HepG2 (cell line): ENCODE measurements around the gene SLC29A3. TPM values are rescaled to one million over a fixed set of nuclear protein-coding genes. Genes with fewer than 3 reads are reported as not detected.

Experiments
- CAMTA2 ChIP-seq: sonication (generic); formaldehyde crosslinking; IDR thresholded peaks from 2 replicates; pipeline ENCODE4 v1.4.0; 2020; ENCODE audit warnings: mild to moderate bottlenecking, missing genetic modification reagents, borderline replicate concordance
- DPF2 ChIP-seq: sonication (generic); formaldehyde crosslinking; IDR thresholded peaks from 2 replicates; pipeline ENCODE4 v1.4.0; 2020; ENCODE audit warnings: mild to moderate bottlenecking, low read depth, missing genetic modification reagents, borderline replicate concordance
- FOSL2 ChIP-seq: sonication (generic); formaldehyde crosslinking; IDR thresholded peaks from 2 replicates; pipeline ENCODE4 v1.4.0; 2020; ENCODE audit warnings: missing genetic modification reagents
- HNF4G ChIP-seq, 2 experiments: sonication (generic) in 1 of 2; formaldehyde crosslinking in 1 of 2; IDR thresholded peaks; 2 replicates each; pipeline versions ENCODE4 v1.4.0 to v1.6.1; 2011 to 2020; ENCODE audit warnings: borderline replicate concordance in 2 of 2, low read depth in 2 of 2, mild to moderate bottlenecking in 2 of 2, low read length in 1 of 2, missing genetic modification reagents in 1 of 2, moderate library complexity in 1 of 2
- MIER2 ChIP-seq: IDR thresholded peaks from 2 replicates; pipeline ENCODE4 v1.6.1; 2016; ENCODE audit warnings: missing biosample characterization, missing genetic modification reagents
- NR2C2 ChIP-seq: sonication (generic); formaldehyde crosslinking; IDR thresholded peaks from 2 replicates; pipeline ENCODE4 v1.4.0; 2020; ENCODE audit warnings: missing genetic modification reagents, mild to moderate bottlenecking, moderate library complexity, borderline replicate concordance
- PHF20 ChIP-seq: sonication (generic); formaldehyde crosslinking; IDR thresholded peaks from 2 replicates; pipeline ENCODE4 v1.5.0; 2020; ENCODE audit warnings: mild to moderate bottlenecking, missing genetic modification reagents
- SOX6 ChIP-seq, 2 experiments: fragments of 450-650 bp in 1 of 2; sonication (generic) in 1 of 2; formaldehyde crosslinking in 1 of 2; IDR thresholded peaks; 2 replicates each; pipeline versions ENCODE4 v1.4.0 to v1.6.1; 2017 to 2020; ENCODE audit warnings: antibody characterized with exemption in 1 of 2, mild to moderate bottlenecking in 1 of 2, missing genetic modification reagents in 1 of 2
- TBP ChIP-seq: sonication (generic); formaldehyde crosslinking; IDR thresholded peaks from 2 replicates; pipeline ENCODE4 v1.5.0; 2020; ENCODE audit warnings: missing genetic modification reagents
- TFAP4 ChIP-seq: sonication (generic); IDR thresholded peaks from 2 replicates; pipeline ENCODE4 v1.6.1; 2016; ENCODE audit warnings: low read depth, borderline replicate concordance
- ZBTB25 ChIP-seq: IDR thresholded peaks from 2 replicates; pipeline ENCODE4 v1.6.1; 2018; ENCODE audit warnings: missing genetic modification reagents
- ZBTB46 ChIP-seq: sonication (generic); formaldehyde crosslinking; IDR thresholded peaks from 2 replicates; pipeline ENCODE4 v1.4.0; 2020; ENCODE audit warnings: mild to moderate bottlenecking, missing genetic modification reagents, borderline replicate concordance
- ZNF205 ChIP-seq: IDR thresholded peaks from 2 replicates; pipeline ENCODE4 v1.6.1; 2018; ENCODE audit warnings: missing biosample characterization, missing genetic modification reagents
- ZNF225 ChIP-seq: sonication (generic); formaldehyde crosslinking; IDR thresholded peaks from 2 replicates; pipeline ENCODE4 v1.4.0; 2020; ENCODE audit warnings: mild to moderate bottlenecking, missing genetic modification reagents
- ZNF282 ChIP-seq: fragments of 450-650 bp; IDR thresholded peaks from 2 replicates; pipeline ENCODE4 v1.6.1; 2018; ENCODE audit not compliant: partially characterized antibody
- ZNF460 ChIP-seq: sonication (generic); formaldehyde crosslinking; IDR thresholded peaks from 2 replicates; pipeline ENCODE4 v1.5.1; 2020; ENCODE audit warnings: missing genetic modification reagents, mild to moderate bottlenecking, borderline replicate concordance
- ZNF484 ChIP-seq: sonication (generic); formaldehyde crosslinking; IDR thresholded peaks from 2 replicates; pipeline ENCODE4 v1.5.1; 2020; ENCODE audit warnings: mild to moderate bottlenecking, low read depth, missing genetic modification reagents, borderline replicate concordance
- polyA plus RNA-seq, 8 experiments: library from polyadenylated mRNA; depleted of rRNA in 3 of 8; stranded (reverse) in 7 of 8; unstranded in 1 of 8; fragments of >200 nt; fragmentation: Illumina TruSeq in 4 of 8; extraction: Trizol in 4 of 8; gene quantifications; 2 replicates each; pipeline versions ENCODE4 v1.2.1 to v1.2.3, GENCODE V29; 2011 to 2016; ENCODE audit warnings: low read depth in 4 of 8, missing spikeins in 1 of 8, mixed read lengths in 1 of 8; ENCODE audit not compliant: insufficient read depth in 1 of 8
- total RNA-seq, 5 experiments: library from RNA; depleted of rRNA; stranded (reverse); fragments of >200 nt; fragmentation: Illumina TruSeq; extraction: Trizol; gene quantifications; 2 replicates each; pipeline ENCODE4 v1.2.3, GENCODE V29; 2016; ENCODE audit warnings: low read depth in 1 of 5
- TF ChIP-seq, protein P1 (sequence below): sonication (generic); formaldehyde crosslinking; IDR thresholded peaks from 2 replicates; pipeline ENCODE4 v1.5.0; 2020; ENCODE audit warnings: missing genetic modification reagents
- TF ChIP-seq, protein P2 (sequence below): fragments of 450-650 bp; IDR thresholded peaks from 2 replicates; pipeline ENCODE4 v1.6.1; 2016
- TF ChIP-seq, protein P3 (sequence below): IDR thresholded peaks from 2 replicates; pipeline ENCODE4 v1.6.1; 2016; ENCODE audit warnings: mild to moderate bottlenecking
- TF ChIP-seq, protein P4 (sequence below): sonication (generic); formaldehyde crosslinking; IDR thresholded peaks from 2 replicates; pipeline ENCODE4 v1.4.0; 2020; ENCODE audit warnings: missing genetic modification reagents, mild to moderate bottlenecking, borderline replicate concordance

The SLC29A3 gene
- total and polyA plus RNA-seq, 2 of the 13 experiments (the other 11 are each of a cell fraction or from before 2014, with no cell fraction given), result 8.6 to 11.8 TPM

DNA sequence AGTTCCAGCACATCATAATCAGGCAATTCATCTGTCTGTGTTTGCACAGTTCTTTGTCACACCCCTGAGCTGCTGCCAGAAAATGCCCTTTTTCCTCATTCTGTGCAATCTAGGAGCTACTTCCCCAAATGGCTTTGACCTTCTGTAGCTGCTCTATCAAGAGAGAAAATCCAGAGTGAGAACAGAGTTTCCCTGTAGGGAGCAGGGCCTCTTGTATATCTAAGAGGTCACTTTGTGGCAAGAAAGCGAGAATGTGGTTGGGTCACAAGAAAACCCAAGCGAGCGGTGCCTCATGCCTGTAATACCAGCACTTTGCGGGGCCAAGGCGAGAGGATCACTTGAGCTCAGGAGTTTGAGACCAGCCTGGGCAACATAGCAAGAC, 24.3 kb downstream of the SLC29A3 start (continued):
- TF ChIP-seq ZBTB46 (no peak), MIER2 (CRISPR knock-in tag) (no peak), HNF4G (IDR thresholded peaks at IDR 0.05; ENCODE audit: borderline replicate concordance, low read depth, low read length) (no peak), HNF4G (CRISPR knock-in tag; IDR thresholded peaks at IDR 0.05; ENCODE audit: borderline replicate concordance, low read depth) (no peak), CAMTA2 (CRISPR knock-in tag) (no peak), TFAP4 (no peak), PHF20 (CRISPR knock-in tag) (no peak), ZBTB25 (CRISPR knock-in tag) (no peak), SOX6 (IDR thresholded peaks at IDR 0.05) (no peak), SOX6 (CRISPR knock-in tag; IDR thresholded peaks at IDR 0.05) (peak; percentile 53; the same call in 1 of the 2 replicates), ZNF460 (CRISPR knock-in tag) (no peak), NR2C2 (no peak), FOSL2 (CRISPR knock-in tag) (0 out of 2 replicates have a peak, but pooled peaks have one; percentile 38), TBP (CRISPR knock-in tag) (no peak), DPF2 (no peak), ZNF205 (CRISPR knock-in tag) (no peak), ZNF225 (no peak), ZNF484 (CRISPR knock-in tag) (no peak), ZNF282 (no peak)
- TF ChIP-seq, protein P1, sequence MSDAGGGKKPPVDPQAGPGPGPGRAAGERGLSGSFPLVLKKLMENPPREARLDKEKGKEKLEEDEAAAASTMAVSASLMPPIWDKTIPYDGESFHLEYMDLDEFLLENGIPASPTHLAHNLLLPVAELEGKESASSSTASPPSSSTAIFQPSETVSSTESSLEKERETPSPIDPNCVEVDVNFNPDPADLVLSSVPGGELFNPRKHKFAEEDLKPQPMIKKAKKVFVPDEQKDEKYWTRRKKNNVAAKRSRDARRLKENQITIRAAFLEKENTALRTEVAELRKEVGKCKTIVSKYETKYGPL (CRISPR knock-in tag), result no peak
- TF ChIP-seq, protein P2, sequence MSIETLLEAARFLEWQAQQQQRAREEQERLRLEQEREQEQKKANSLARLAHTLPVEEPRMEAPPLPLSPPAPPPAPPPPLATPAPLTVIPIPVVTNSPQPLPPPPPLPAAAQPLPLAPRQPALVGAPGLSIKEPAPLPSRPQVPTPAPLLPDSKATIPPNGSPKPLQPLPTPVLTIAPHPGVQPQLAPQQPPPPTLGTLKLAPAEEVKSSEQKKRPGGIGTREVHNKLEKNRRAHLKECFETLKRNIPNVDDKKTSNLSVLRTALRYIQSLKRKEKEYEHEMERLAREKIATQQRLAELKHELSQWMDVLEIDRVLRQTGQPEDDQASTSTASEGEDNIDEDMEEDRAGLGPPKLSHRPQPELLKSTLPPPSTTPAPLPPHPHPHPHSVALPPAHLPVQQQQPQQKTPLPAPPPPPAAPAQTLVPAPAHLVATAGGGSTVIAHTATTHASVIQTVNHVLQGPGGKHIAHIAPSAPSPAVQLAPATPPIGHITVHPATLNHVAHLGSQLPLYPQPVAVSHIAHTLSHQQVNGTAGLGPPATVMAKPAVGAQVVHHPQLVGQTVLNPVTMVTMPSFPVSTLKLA, result no peak
- TF ChIP-seq, protein P3, sequence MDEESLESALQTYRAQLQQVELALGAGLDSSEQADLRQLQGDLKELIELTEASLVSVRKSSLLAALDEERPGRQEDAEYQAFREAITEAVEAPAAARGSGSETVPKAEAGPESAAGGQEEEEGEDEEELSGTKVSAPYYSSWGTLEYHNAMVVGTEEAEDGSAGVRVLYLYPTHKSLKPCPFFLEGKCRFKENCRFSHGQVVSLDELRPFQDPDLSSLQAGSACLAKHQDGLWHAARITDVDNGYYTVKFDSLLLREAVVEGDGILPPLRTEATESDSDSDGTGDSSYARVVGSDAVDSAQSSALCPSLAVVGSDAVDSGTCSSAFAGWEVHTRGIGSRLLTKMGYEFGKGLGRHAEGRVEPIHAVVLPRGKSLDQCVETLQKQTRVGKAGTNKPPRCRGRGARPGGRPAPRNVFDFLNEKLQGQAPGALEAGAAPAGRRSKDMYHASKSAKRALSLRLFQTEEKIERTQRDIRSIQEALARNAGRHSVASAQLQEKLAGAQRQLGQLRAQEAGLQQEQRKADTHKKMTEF (CRISPR knock-in tag), result no peak; the same call in 1 of the 2 replicates
- TF ChIP-seq, protein P4, sequence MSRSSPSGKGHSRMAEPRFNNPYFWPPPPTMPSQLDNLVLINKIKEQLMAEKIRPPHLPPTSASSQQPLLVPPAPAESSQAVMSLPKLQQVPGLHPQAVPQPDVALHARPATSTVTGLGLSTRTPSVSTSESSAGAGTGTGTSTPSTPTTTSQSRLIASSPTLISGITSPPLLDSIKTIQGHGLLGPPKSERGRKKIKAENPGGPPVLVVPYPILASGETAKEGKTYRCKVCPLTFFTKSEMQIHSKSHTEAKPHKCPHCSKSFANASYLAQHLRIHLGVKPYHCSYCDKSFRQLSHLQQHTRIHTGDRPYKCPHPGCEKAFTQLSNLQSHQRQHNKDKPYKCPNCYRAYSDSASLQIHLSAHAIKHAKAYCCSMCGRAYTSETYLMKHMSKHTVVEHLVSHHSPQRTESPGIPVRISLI, result no peak
